Stimulated activated CD4-positive, alpha-beta T cell treated with anti-CD3 and anti-CD28 coated beads, Interleukin-12 subunit alpha, Interleukin-12 subunit beta, amount 100 ng/mL, for 24 hours (primary cell): Measurements from ENCODE around the gene ELN.
A peak's percentile ranks its signal among the peaks of the same experiment; 100 is the strongest.

Experiments used
- DNase-seq, 2 experiments: peaks; one replicate each; pipeline ENCODE4 v3.0.0-alpha.2; 2020; ENCODE audit warnings: low read depth in 2 of 2

The ELN gene

GRCh38 chr7:74059681-74060588 is 32.0 kb downstream of the ELN start:
- no peak for DNase-seq

DNA sequence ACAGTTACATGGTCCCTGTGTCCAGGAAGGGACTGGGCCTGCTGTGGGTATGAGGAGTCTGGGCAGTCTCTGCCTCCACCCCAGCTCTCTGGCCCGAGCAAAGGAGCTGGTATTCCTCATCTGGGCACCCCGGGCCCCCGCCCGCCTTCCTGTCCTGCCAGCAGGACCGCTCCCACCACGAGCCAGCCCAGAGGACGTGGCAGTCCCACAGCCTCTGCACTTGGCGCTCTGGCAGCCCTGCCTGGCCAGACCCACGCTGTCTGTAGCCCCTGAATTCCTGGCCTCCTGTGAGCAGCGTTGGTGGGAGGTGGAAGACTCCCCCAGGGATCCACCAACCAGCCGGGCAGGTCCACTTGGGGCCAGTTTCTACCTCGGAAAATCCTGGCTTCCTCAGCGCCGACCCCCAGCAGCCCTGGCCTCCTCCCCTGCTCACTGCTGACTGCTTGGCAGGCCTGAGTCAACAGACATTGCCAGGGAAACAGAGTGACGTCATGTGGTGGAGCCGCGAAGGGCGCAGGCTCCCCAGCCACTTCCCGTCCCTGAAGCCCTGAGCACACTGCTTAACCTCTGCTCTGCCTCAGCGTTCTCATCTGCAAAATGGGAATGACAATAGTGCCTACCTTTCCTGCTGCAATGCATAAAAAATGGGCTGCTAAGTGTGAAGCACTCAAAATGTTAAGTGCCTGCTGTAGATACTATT is 34.0 kb downstream of the ELN start:
- peak in 1 of 2 experiments; percentile 24 for DNase-seq

GRCh38 chr7:74063223-74063641 is 35.3 kb downstream of the ELN start:
- no peak for DNase-seq

- no peak for DNase-seq
Observed at GRCh38 chr7:74063646-74064045, 35.7 kb downstream of the ELN start.

DNA sequence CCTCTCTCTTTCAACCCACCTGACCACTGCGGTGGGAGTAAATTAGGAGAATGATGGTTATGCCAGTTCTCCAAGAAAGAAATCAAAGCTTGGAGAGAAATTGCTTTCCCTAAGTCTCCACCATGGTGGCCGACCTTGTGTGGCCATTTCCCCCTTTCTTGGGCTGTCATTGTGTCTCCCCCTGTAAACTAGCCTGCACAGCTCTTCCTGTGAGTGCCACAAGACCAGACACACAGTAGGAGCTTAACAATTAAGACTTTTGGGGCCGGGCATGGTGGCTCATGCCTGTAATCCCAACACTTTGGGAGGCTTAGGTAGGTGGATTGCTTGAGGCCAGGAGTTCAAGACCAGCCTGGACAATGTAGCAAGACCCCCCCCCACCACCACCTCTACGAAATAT is 36.7 kb downstream of the ELN start:
- no peak for DNase-seq

DNA sequence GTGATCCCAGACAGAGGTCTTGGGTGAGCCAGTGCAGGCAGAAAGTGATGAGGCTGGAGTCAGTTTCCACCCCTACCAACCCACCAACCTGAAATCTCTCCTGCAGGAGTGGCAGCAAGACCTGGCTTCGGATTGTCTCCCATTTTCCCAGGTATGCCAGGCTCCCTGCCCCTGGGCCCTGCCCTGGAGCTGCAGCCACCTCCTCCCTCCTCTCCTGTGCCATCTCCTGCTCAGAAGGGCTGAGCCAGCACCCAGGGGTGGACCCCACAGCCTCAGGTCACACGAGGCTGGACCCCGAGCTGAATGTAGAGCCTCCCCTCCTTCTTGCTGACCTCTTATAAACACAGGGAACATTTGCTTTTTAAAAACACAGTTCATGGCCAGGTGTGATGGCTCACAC is 38.7 kb downstream of the ELN start:
- DNase-seq, result no peak

DNA sequence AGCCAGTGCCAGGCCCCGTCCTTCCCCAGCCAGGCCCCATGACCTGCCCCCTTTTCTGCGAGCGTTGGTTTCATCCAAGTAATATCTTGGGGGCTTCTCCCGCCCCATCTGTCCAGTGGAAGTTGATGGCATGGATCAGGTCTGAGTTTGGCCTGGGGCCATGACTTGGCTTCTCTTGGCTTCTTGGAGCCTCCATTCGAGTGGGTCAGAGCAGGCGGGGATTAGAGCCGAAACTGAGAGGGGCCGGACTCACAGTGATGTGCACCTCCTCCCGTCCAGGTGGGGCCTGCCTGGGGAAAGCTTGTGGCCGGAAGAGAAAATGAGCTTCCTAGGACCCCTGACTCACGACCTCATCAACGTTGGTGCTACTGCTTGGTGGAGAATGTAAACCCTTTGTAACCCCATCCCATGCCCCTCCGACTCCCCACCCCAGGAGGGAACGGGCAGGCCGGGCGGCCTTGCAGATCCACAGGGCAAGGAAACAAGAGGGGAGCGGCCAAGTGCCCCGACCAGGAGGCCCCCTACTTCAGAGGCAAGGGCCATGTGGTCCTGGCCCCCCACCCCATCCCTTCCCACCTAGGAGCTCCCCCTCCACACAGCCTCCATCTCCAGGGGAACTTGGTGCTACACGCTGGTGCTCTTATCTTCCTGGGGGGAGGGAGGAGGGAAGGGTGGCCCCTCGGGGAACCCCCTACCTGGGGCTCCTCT is 40.6 kb downstream of the ELN start:
- no peak for DNase-seq

DNA sequence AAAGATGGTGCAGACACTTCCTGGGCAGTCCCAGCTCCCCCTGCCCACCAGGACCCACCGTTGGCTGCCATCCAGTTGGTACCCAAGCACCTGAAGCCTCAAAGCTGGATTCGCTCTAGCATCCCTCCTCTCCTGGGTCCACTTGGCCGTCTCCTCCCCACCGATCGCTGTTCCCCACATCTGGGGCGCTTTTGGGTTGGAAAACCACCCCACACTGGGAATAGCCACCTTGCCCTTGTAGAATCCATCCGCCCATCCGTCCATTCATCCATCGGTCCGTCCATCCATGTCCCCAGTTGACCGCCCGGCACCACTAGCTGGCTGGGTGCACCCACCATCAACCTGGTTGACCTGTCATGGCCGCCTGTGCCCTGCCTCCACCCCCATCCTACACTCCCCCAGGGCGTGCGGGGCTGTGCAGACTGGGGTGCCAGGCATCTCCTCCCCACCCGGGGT is 41.1 kb downstream of the ELN start:
- DNase-seq, result no peak

DNA sequence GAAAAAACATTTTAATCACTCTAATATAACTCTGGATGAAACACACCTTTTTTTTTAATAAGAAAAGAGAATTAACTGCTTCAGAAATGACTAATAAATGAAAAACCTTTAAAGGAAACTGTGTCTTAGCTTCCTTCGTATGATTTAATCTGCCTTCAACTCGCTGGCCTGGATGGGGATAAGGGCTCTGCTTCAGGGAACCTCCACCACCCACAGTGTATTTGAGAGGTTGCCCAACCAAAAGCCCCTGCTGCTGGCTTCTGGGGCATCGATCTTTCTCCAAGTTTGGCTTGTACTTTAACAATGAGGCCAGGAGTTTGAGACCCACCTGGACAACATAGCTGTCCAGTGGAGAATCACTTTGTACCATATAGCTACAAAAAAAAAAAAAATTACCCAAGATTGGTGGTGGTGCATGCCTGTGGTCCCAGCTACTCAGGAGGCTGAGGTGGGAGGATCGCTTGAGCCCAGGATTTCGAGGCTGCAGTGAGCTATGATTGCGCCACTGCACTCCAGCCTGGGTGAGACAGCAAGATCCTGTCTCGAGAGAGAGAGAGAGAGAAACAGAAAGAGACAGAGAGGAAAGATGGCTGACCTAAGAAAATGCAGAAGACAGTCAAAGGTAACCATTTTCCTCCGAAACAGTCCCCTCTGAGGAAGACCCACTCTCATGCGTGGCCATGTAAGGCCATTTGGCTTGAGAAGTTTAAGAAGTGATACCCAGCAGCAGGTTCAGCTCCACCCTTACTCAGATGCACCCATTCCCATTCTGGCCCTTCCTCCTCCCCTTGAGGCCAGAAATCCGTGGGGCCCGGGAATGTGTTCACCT is 42.0 kb downstream of the ELN start:
- no peak for DNase-seq

DNA sequence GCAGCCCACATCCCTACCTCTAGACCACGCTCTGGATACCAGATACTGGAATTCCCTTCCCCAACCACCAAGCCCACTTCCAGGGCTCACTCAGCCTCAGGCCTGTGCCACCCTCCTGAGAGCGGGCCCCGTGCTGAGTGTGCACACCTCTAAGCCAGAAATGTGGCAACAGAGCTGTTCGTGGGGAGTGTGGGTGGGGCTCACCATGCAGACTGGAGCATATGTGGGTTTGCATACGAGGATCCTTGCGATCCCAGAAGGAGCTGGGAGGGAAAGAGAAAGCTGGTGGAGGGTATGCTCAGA is 42.6 kb downstream of the ELN start:
- DNase-seq, result no peak

GRCh38 chr7:74071121-74071520 is 43.1 kb downstream of the ELN start:
- no peak for DNase-seq

DNA sequence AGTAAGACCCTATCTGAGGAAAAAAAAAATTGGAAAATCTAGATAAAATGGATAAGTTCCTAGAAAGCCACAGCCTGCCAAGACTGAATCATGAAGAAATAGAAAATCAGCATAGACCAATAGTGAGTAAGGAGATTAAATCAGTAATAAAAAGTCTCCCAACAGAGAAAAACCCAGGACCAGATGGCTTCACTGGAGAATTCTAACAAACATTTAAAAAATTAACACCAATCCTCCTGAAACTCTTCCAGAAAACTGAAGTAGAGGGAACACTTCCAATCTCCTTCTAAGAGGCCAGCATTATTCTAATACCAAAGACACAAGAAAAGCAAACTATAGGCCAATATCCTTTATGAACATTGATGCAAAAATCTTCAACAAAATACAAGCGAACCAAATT is 46.8 kb downstream of the ELN start:
- DNase-seq, result no peak

DNA sequence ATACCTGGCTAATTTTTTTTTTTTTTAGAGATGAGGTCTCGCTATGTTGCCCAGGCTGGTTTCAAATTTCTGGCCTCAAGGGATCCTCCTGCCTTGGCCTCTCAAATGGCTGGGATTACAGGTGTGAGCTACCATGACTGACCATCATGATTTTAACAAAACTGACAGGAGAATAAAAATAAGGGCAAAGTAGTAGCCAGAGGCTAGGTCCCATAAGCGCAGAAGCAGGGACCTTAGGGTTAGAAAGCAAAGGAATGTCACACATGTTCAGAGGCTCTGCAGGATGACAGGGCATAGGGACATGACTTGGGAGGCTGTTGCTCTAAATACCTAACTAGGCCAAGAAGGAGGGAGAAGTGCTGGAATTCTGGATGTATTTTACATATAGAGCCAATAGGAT is 50.5 kb downstream of the ELN start:
- DNase-seq, result no peak

DNA sequence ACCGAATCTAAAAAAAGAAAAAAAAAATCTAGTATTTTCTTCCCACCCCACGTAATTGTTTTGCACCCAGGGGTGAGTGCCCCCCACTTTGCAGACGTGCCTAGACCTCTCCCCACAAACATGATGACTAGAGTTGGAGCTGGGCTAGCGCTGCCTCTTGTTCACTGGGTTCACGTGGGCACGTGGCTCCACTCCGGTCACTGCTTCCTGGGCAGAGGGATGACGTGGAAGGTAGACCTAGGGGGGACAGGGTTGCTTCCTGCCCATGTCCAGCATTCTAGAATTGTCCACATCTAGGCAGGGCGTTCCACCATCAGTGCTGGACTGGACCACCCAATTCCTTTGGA is 54.8 kb downstream of the ELN start:
- DNase-seq, result no peak

DNA sequence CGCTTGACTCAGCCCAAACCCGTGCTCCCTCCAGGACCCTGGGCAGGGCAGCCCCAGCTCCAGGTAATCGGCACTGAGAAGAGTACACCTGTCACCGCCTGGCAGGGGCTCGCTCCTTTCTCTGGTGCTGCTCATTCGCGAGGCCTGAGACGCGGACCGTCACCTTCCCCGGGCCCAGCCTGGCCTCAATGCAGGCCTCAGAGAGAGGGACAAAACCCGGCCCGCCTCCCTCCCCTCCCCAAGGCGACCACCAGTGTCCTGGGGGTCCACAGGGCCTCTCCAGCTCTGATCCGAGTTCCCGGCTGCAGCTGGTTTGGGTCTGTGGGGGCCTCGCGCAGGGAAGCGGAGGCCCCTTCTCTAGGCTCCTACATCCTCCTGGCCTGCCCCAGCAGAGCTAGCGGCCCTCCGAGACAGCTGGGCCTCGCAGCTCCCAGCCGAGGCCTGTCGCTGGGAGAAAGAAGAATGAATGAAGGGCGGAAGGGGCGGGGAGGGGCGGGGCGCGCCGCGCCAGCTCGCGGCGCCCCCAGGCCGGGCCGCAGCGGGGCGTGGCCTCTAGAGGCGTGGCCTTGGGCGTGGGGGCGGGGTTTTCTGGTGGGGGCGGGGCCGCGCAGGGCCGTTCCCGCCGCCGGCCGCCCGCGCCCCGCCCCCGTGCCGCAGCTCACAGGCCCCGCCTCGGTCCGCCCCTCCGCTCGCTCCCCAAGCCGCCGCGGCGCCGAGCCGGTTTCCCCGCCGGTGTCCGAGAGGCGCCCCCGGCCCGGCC is 55.3 kb downstream of the ELN start, which contains the start of gene LIMK1:
Gene LIMK1, plus strand, starts transcription at position 688 of the 760 bp plus-strand sequence. CDS start 187 bp downstream, outside the sequence.
- DNase-seq, result peak; percentile 65 to 71

DNA sequence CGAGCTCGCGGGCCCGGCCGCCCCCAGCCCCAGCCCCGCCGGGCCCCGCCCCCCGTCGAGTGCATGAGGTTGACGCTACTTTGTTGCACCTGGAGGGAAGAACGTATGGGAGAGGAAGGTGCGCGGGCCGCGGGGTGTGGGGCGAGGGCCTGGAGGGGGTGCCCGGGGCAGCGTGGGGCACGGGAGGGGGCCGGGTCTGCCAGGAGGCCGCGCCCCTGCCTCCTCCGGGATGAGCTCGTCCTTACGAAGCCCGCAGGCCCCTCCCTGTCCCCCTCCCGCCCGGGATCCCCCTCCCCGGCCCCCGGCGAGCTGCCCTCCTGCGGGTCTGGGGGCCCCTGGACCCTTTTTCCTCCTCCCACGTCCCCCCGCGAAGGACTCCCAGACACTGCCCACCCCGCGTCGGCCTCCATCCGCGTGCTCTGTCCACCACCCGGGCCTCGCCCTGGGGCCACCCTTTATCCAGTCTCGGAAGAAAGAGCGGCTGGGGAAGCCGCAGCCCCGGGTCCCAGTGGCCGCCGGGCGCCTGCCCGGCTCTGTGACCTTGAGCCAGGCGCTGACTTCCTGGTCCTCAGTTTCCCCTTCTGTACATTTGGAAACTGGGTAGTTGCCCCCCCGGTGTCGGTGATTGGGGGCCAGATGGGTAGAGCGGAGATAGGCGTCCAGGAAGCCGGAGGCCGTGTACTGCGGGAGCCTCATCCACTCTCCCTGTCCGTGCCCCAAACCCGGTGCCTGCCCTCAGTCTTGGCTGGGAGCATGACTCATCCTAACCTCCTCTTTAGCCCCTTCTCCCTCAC is 56.2 kb downstream of the ELN start:
- DNase-seq, result peak in 1 of 2 experiments; percentile 16

GRCh38 chr7:74084722-74085578 is 57.0 kb downstream of the ELN start:
- no peak for DNase-seq

DNA sequence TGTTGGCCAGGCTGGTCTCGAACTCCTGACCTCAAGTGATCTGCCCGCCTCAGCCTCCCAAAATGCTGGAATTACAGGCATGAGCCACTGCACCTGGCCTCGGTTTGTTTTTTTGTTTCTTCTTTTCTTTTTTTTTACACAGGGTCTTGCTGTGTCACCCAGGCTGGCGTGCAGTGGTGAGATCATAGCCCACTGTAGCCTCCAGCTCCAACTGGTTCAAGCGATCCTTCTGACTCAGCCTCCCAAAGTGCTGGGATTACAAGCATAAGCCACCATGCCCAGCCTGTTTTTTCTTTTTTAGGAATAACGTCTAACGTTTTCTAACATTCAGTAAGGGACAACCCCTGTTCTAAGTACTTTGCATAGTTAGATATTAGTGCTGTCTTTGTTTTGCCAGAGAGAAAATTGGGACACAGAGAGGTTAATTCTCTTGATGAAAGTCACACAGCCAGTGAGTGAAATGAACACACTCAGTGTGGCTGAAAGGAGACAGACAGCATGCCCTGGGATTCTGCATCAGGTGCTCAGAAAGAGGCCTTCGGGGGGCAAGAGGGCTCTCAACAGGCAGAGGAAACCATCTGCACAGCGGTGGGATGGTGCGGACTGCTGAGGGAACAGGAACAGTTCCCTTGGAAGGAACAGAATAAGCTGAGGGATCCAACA is 59.9 kb downstream of the ELN start:
- DNase-seq, result no peak
